HG02852 (cell line): ENCODE results near the gene FBLN2.

ENCODE experiments used
- ATAC-seq: cut with Tn5 transposase; IDR thresholded peaks from one replicate; pipeline ENCODE4 v1.9.1; 2021; ENCODE audit warnings: mild to moderate bottlenecking, moderate library complexity; ENCODE audit not compliant: unreplicated experiment

The FBLN2 gene

GRCh38 chr3:13676356-13677017 lies 127.6 kb downstream of the FBLN2 start:
- ATAC-seq, result no peak

GRCh38 chr3:13677272-13677671 lies 128.3 kb downstream of the FBLN2 start:
- ATAC-seq, result no peak

GRCh38 chr3:13681931-13682330 lies 133.0 kb downstream of the FBLN2 start:
- no peak for ATAC-seq

GRCh38 chr3:13682331-13683013 lies 133.5 kb downstream of the FBLN2 start:
- no peak for ATAC-seq

- no peak for ATAC-seq
These were observed 134.4 kb downstream of the FBLN2 start for GRCh38 chr3:13683288-13683687.

- no peak for ATAC-seq
These were observed 134.8 kb downstream of the FBLN2 start for GRCh38 chr3:13683772-13684171.

- no peak for ATAC-seq
These were observed 135.4 kb downstream of the FBLN2 start for GRCh38 chr3:13684350-13684749.

GRCh38 chr3:13684854-13685253 lies 135.9 kb downstream of the FBLN2 start:
- ATAC-seq, result no peak

GRCh38 chr3:13685721-13686120 lies 136.8 kb downstream of the FBLN2 start:
- ATAC-seq, result no peak

- no peak for ATAC-seq
These were observed 137.6 kb downstream of the FBLN2 start for GRCh38 chr3:13686367-13687160.

GRCh38 chr3:13687517-13687943 lies 138.6 kb downstream of the FBLN2 start:
- no peak for ATAC-seq
